ENCODE measurements around the gene HOXD11.

The HOXD11 gene

DNA sequence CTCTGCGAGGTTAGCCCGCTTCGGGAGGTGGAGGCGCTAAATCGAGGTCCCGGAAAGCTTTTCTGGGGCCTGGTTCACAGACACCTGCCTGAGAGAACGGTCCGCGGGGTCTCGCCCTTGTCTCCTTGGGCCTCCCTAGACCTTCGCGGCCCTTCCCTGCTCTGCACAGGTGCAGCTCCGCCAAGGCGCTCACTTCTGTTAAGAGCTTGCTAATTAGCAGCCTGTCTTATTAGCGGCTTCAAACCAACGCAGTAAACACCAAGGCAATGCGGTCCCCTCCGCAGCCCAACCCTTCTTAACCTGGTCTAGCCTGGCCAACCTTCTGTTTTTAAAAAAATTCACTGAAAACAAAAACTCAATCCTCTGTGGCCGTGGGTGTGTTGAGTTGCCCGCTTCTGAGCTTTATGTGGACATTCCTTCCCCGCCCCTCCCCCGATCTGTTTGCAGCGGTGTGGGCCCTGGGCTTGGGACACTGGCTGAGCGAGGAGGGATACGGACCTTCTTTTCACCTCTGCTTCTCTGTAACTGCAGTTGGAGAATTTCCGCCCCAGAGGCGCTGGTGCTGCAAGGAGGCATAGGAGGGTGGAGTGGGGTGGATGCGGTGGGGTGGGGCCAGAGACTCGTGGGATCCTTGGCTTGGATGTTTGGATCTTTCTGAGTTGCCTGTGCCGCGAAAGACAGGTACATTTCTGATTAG, 40.9 kb downstream of the HOXD11 start:
- Histone ChIP-seq H3K9me3 (ENCODE audit: insufficient read depth, low read depth, low read length) (no peaks in the 10 kb centered on the region; the same call in 1 of the 2 replicates), H3K4me1 (ENCODE audit: insufficient read depth, low read length) (no peaks in the 10 kb centered on the region), H3K27ac (ENCODE audit: low read length) (no peak overlapping the region), H3K4me3 (ENCODE audit: low read length) (no peak overlapping the region), H3K36me3 (ENCODE audit: insufficient read depth, low read depth, low read length) (no peaks in the 10 kb centered on the region), H3K9ac (ENCODE audit: low read depth, low read length) (no peak overlapping the region), H3K27me3 (ENCODE audit: insufficient read depth, low read length) (peaks cover 100% of the 10 kb centered on the region)

- no peaks in the 10 kb centered on the region for H3K36me3 ChIP-seq (ENCODE audit: insufficient read depth, low read depth, low read length)
- no peak overlapping the region for H3K9ac ChIP-seq (ENCODE audit: low read depth, low read length)
- H3K4me1 ChIP-seq (ENCODE audit: insufficient read depth, low read length), result no peaks in the 10 kb centered on the region
- no peaks in the 10 kb centered on the region; the same call in 1 of the 2 replicates for H3K9me3 ChIP-seq (ENCODE audit: insufficient read depth, low read depth, low read length)
- no peak overlapping the region for H3K4me3 ChIP-seq (ENCODE audit: low read length)
- H3K27me3 ChIP-seq (ENCODE audit: insufficient read depth, low read length), result peaks cover 100% of the 10 kb centered on the region
- no peak overlapping the region for H3K27ac ChIP-seq (ENCODE audit: low read length)
Measured at GRCh38 chr2:176148751-176149421, 41.8 kb downstream of the HOXD11 start.

DNA sequence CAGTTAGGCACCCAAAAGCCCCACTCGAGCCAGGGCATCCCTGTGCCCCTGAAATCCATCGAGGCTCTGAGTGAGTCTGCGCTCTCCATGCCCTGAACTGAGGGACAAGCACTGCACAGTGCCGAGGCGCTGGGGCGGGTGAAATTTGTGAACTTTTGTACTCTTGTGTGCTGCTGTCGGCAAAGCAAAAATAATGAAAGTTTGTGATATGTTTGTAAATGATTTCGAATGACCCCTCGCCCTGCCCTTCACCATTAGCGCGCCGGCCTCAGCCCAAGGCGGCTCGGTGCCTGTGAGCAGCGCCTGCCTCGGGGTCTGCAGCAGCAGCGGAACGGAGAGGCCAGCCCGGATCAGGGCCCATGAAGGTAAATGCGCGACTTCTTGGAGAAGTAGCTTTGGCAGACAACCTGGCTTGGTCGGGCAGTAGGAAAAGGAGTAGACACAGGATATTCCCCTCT, 42.4 kb downstream of the HOXD11 start:
- Histone ChIP-seq H3K27ac (ENCODE audit: low read length) (no peak overlapping the region), H3K9me3 (ENCODE audit: insufficient read depth, low read depth, low read length) (no peaks in the 10 kb centered on the region; the same call in 1 of the 2 replicates), H3K36me3 (ENCODE audit: insufficient read depth, low read depth, low read length) (no peaks in the 10 kb centered on the region), H3K27me3 (ENCODE audit: insufficient read depth, low read length) (peaks cover 100% of the 10 kb centered on the region), H3K4me1 (ENCODE audit: insufficient read depth, low read length) (no peaks in the 10 kb centered on the region), H3K4me3 (ENCODE audit: low read length) (no peak overlapping the region), H3K9ac (ENCODE audit: low read depth, low read length) (no peak overlapping the region)

- H3K27me3 ChIP-seq (ENCODE audit: insufficient read depth, low read length), result peaks cover 100% of the 10 kb centered on the region
- no peak overlapping the region for H3K9ac ChIP-seq (ENCODE audit: low read depth, low read length)
- no peaks in the 10 kb centered on the region; the same call in 1 of the 2 replicates for H3K9me3 ChIP-seq (ENCODE audit: insufficient read depth, low read depth, low read length)
- no peak overlapping the region for H3K4me3 ChIP-seq (ENCODE audit: low read length)
- H3K36me3 ChIP-seq (ENCODE audit: insufficient read depth, low read depth, low read length), result no peaks in the 10 kb centered on the region
- H3K27ac ChIP-seq (ENCODE audit: low read length), result no peak overlapping the region
- H3K4me1 ChIP-seq (ENCODE audit: insufficient read depth, low read length), result no peaks in the 10 kb centered on the region
Measured at GRCh38 chr2:176149939-176150583, 43.0 kb downstream of the HOXD11 start.

DNA sequence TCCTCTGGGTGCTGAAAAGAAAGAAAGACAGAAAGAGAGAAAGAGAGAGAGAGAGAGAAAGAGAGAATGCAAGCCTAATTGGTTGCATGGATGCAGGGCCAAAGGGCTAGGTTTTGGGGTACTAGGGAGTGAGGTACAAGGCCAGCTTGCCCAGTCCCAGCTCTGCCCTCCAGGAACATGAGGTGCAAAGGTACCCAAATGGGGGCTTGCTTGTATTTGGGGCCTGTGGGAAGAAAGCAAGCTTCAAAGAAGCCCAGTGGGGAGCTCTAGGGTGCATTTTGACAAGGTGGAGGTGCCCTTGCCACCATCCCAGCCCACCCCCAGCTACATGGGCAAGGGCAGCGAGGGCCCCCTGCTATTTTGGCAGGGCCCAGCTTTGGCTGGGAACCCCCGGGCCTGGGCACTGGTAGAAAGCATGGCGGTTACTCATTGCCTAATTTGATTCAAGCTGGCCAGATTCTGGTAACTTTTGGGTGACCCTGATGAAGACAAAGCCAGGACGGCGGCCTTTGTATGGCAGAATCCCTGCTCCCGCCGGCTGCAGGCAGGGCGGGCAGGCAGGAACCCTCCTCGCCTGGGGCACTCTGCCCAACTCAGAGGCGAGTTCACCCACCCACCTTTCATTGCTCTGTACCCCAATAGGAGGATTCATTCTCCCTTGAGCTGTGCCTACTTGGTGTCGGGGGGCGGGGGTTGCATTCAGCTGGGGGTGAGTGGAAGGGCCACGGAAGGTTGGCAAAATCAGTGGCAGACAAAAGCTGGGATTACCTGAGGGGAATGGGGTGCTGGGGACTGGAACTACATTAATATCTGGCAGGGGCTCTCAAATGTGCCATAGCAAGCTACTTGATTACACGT, 43.7 kb downstream of the HOXD11 start:
- peaks cover 100% of the 10 kb centered on the region for H3K27me3 ChIP-seq (ENCODE audit: insufficient read depth, low read length)
- no peaks in the 10 kb centered on the region; the same call in 1 of the 2 replicates for H3K9me3 ChIP-seq (ENCODE audit: insufficient read depth, low read depth, low read length)
- H3K36me3 ChIP-seq (ENCODE audit: insufficient read depth, low read depth, low read length), result no peaks in the 10 kb centered on the region
- no peak overlapping the region for H3K9ac ChIP-seq (ENCODE audit: low read depth, low read length)
- no peak overlapping the region for H3K4me3 ChIP-seq (ENCODE audit: low read length)
- no peaks in the 10 kb centered on the region for H3K4me1 ChIP-seq (ENCODE audit: insufficient read depth, low read length)
- H3K27ac ChIP-seq (ENCODE audit: low read length), result no peak overlapping the region

DNA sequence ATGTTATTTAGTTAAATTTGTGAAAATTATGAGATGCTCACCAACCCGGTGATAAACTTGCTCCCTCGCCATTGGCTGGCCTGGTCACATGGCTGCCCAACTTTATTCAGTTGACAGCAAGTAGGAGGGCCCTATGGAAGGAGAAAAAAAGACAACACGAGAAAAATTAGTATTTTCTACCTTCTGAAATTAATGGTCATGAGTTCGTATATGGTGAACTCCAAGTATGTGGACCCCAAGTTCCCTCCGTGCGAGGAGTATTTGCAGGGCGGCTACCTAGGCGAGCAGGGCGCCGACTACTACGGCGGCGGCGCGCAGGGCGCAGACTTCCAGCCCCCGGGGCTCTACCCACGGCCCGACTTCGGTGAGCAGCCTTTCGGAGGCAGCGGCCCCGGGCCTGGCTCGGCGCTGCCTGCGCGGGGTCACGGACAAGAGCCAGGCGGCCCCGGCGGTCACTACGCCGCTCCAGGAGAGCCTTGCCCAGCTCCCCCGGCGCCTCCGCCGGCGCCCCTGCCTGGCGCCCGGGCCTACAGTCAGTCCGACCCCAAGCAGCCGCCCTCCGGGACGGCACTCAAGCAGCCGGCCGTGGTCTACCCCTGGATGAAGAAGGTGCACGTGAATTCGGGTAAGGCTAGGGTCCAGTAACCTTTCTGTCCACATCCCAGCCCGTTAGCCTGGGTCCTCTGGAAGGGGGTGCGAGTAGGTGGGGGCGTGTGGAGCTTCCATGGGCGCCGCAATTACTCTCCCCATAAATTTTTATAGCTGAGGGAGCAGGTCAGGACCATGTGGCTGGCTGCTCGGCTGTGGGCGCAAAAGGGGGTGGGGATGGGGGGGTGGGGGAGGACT, 44.6 kb downstream of the HOXD11 start, which contains the start of gene HOXD4:
Gene HOXD4, plus strand, starts transcription at position 109 of the 846 bp plus-strand sequence. Its CDS starts 84 bp downstream, at position 193.
- H3K27ac ChIP-seq (ENCODE audit: low read length), result no peak within 1 kb of the TSS
- peaks cover 100% of the 10 kb centered on the region for H3K27me3 ChIP-seq (ENCODE audit: insufficient read depth, low read length)
- no peak within 1 kb of the TSS for H3K9ac ChIP-seq (ENCODE audit: low read depth, low read length)
- H3K4me3 ChIP-seq (ENCODE audit: low read length), result no peak within 1 kb of the TSS
- no peaks in the 10 kb centered on the region for H3K4me1 ChIP-seq (ENCODE audit: insufficient read depth, low read length)
- H3K36me3 ChIP-seq (ENCODE audit: insufficient read depth, low read depth, low read length), result no peaks in the 10 kb centered on the region
- H3K9me3 ChIP-seq (ENCODE audit: insufficient read depth, low read depth, low read length), result no peaks in the 10 kb centered on the region; the same call in 1 of the 2 replicates

DNA sequence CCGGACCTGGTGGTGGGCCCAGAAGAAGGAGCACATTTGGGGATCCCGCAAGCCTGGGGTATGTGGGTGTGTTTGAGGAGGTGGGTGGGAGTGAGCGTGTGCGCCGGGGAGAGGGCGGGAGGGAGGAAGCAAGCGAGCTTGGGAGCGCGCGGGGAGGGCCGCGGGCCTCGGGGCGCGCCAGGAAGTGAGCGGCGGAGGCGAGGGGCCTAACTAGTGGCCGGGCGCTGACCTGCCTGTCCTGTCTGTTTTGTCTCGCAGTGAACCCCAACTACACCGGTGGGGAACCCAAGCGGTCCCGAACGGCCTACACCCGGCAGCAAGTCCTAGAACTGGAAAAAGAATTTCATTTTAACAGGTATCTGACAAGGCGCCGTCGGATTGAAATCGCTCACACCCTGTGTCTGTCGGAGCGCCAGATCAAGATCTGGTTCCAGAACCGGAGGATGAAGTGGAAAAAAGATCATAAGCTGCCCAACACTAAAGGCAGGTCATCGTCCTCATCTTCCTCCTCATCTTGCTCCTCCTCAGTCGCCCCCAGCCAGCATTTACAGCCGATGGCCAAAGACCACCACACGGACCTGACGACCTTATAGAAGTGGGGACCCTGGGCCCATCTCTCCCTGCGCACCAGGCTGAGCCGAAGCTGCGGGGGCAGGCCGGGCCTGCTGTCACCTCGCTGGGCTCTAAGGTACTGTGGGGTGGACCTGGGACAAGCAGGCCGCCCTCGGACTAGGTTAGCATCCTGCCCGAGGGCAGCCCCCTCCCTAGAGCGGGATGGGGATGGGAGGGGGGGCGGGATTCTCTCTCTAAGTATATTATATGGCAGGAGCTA, 45.5 kb downstream of the HOXD11 start:
- H3K36me3 ChIP-seq (ENCODE audit: insufficient read depth, low read depth, low read length), result no peaks in the 10 kb centered on the region

GRCh38 chr2:176154576-176155252, 47.6 kb downstream of the HOXD11 start:
- Histone ChIP-seq H3K9me3 (ENCODE audit: insufficient read depth, low read depth, low read length) (no peaks in the 10 kb centered on the region; the same call in 1 of the 2 replicates), H3K36me3 (ENCODE audit: insufficient read depth, low read depth, low read length) (no peaks in the 10 kb centered on the region), H3K4me1 (ENCODE audit: insufficient read depth, low read length) (no peaks in the 10 kb centered on the region), H3K27ac (ENCODE audit: low read length) (no peak overlapping the region), H3K27me3 (ENCODE audit: insufficient read depth, low read length) (peaks cover 100% of the 10 kb centered on the region), H3K9ac (ENCODE audit: low read depth, low read length) (no peak overlapping the region), H3K4me3 (ENCODE audit: low read length) (no peak overlapping the region)

More for the DNA sequence above, 45.5 kb downstream of the HOXD11 start:
- Histone ChIP-seq H3K27ac (ENCODE audit: low read length) (no peak overlapping the region), H3K9ac (ENCODE audit: low read depth, low read length) (no peak overlapping the region), H3K4me1 (ENCODE audit: insufficient read depth, low read length) (no peaks in the 10 kb centered on the region), H3K27me3 (ENCODE audit: insufficient read depth, low read length) (peaks cover 100% of the 10 kb centered on the region), H3K4me3 (ENCODE audit: low read length) (no peak overlapping the region), H3K9me3 (ENCODE audit: insufficient read depth, low read depth, low read length) (no peaks in the 10 kb centered on the region; the same call in 1 of the 2 replicates)

DNA sequence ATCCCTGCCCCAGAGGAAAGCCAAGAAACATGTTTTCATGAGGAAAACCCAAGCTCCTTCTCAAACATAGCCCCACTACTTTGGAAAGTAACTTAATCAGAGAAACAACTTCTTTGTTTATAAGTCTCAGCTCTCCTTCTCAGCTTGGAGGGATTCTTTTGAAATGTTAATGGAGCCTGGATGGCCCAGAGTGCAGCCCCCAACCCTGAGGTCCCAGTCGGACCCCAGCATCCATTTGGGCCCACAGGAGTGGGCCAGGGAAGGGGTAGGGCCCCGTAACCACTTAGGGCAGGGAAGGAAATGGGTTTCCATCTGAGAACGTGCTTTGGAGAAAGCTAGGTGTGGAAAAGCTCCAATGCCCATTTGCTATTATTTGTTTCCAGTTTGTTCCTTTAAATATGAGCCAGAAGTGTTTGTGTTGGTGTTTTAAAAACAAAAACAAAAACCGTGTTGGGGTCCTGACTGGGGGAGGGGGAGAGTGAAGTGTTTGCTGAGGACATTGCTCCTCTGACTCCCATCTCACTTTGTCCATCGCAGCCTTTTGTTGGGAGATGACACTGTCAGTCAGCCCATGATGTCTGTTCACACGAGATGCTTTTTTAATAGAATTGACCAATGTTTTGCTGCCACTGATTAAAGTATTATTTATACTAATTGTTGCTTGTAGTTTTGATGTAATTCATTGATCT, 48.4 kb downstream of the HOXD11 start:
- Histone ChIP-seq H3K4me1 (ENCODE audit: insufficient read depth, low read length) (no peaks in the 10 kb centered on the region), H3K9me3 (ENCODE audit: insufficient read depth, low read depth, low read length) (no peaks in the 10 kb centered on the region; the same call in 1 of the 2 replicates), H3K36me3 (ENCODE audit: insufficient read depth, low read depth, low read length) (no peaks in the 10 kb centered on the region), H3K27me3 (ENCODE audit: insufficient read depth, low read length) (peaks cover 100% of the 10 kb centered on the region), H3K27ac (ENCODE audit: low read length) (no peak overlapping the region), H3K9ac (ENCODE audit: low read depth, low read length) (no peak overlapping the region), H3K4me3 (ENCODE audit: low read length) (no peak overlapping the region)
